ENCODE data around the gene KLF9.

DNA sequence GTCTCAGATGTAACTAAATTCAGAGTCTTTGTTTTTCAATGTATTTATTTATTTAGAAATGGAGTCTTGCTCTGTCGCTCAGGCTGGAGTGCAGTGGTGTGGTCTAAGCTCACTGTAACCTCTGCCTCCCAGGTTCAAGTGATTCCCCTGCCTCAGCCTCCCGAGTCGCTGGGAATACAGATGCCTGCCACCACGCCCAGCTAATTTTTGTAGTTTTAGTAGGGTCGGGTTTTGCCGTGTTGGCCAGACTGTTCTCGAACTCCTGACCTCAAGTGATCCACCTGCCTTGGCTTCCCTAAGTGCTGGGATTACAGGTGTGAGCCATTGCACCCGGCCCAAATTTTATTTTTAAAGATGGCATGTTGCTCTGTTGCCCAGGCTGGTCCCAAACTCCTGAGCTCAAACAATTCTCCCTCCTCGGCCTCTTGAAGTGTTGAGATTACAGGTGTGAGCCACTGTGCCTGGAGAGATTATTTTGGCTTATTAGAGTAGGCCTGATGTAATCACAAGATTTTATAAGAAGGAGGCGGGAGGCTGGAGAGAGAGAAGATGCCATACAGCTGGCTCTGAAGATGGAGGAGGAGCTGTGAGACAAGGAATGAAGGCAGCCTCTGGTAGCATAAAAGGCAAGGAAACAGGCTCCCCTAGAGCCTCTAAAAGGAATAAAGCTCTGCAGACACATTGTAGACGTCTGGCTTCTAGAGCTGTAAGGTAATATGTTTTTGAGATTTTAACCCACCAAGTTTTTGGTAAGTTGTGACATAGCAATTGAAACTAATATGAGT lies 12.9 kb upstream of the KLF9 start:
- no peak for TF ChIP-seq EZH2 (IDR thresholded peaks at IDR 0.05; ENCODE audit: insufficient read depth, poor library complexity, severe bottlenecking)
- no peak for TF ChIP-seq EZH2phosphoT487 (IDR thresholded peaks at IDR 0.05; ENCODE audit: insufficient read depth, low read depth)

All from GM23248 (cell line).